ENCODE results near the gene BPIFA1. TPM values are rescaled to one million over a fixed set of nuclear protein-coding genes. Genes with fewer than 3 reads are reported as not detected.

BPIFA1 gene
- polyA plus RNA-seq, 3 donors: not detected

DNA sequence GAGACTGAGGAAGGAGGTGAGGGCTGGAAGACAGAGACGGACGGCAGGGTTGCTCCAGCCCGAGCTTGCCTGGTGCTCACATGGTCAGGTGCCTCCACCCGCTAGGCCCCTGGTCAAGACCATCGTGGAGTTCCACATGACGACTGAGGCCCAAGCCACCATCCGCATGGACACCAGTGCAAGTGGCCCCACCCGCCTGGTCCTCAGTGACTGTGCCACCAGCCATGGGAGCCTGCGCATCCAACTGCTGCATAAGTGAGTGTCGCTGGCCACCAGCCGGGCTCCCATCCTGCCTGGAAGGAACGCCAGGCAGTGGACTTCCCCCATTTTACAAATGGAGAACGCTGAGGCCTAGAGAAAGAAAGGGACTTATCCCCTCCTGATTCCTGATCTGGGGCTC, 55.1 kb downstream of the BPIFA1 start:
- no peaks in the 10 kb centered on the region for H3K27me3 ChIP-seq (ENCODE audit: control insufficient read depth in 2 of 2, insufficient read depth in 2 of 2, low read length in 2 of 2)
- no peaks in the 10 kb centered on the region for H3K36me3 Mint-ChIP-seq
- H3K9ac ChIP-seq (ENCODE audit: insufficient read depth, low read length, poor library complexity, severe bottlenecking): no peak overlapping the region
- H3K9me3 ChIP-seq (replicated peaks in 1 of 2; ENCODE audit: control insufficient read depth in 1 of 2, insufficient read depth in 1 of 2, low read length in 2 of 2): no peaks in the 10 kb centered on the region
- H3K27ac Mint-ChIP-seq: peak overlapping the region in 1 of 7 donors; percentile 51
- no peaks in the 10 kb centered on the region for H4K20me1 ChIP-seq (ENCODE audit: insufficient read depth, low read length)
- H3K4me3 ChIP-seq (replicated peaks in 1 of 3; ENCODE audit: low read depth in 2 of 3, low read length in 3 of 3): no peak overlapping the region
- TF ChIP-seq, protein P1, sequence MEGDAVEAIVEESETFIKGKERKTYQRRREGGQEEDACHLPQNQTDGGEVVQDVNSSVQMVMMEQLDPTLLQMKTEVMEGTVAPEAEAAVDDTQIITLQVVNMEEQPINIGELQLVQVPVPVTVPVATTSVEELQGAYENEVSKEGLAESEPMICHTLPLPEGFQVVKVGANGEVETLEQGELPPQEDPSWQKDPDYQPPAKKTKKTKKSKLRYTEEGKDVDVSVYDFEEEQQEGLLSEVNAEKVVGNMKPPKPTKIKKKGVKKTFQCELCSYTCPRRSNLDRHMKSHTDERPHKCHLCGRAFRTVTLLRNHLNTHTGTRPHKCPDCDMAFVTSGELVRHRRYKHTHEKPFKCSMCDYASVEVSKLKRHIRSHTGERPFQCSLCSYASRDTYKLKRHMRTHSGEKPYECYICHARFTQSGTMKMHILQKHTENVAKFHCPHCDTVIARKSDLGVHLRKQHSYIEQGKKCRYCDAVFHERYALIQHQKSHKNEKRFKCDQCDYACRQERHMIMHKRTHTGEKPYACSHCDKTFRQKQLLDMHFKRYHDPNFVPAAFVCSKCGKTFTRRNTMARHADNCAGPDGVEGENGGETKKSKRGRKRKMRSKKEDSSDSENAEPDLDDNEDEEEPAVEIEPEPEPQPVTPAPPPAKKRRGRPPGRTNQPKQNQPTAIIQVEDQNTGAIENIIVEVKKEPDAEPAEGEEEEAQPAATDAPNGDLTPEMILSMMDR (IDR thresholded peaks at IDR 0.05): no peak
- no peak overlapping the region for H2AFZ ChIP-seq (ENCODE audit: insufficient read depth, low read depth, low read length, poor library complexity, severe bottlenecking)
- no peaks in the 10 kb centered on the region for H3K79me2 ChIP-seq (ENCODE audit: insufficient read depth, low read length)
- H3K4me2 ChIP-seq (replicated peaks; ENCODE audit: extremely low read depth, low read length, poor library complexity, severe bottlenecking): no peak overlapping the region
- H3K4me1 ChIP-seq (ENCODE audit: control insufficient read depth in 1 of 2, insufficient read depth in 2 of 2, low read length in 2 of 2): no peaks in the 10 kb centered on the region
- peaks cover 0 to 3% (median 2%) of the 10 kb centered on the region in 7 donors for H3K9me3 Mint-ChIP-seq
- no peak for DNase-seq
- no peak overlapping the region for H3K27ac ChIP-seq (ENCODE audit: low read depth in 1 of 2, low read length in 2 of 2)
- 97% methylated on average over 13 of the region's 13 CpGs for WGBS (ENCODE audit: insufficient coverage)
- H3K27me3 Mint-ChIP-seq (ENCODE audit: low read depth in 3 of 3): peaks cover 3 to 13% (median 3%) of the 10 kb centered on the region in 3 donors
- intact Hi-C loops (cut with micrococcal nuclease): loop anchor here in 1 of 2 donors (10.0 kb wide), 1 partner anchor 496 kb away; no protein-coding TSS in a partner anchor
- H3K4me1 Mint-ChIP-seq: no peaks in the 10 kb centered on the region
- no peak overlapping the region for H3K4me3 Mint-ChIP-seq
- no peaks in the 10 kb centered on the region for H3K36me3 ChIP-seq (replicated peaks in 1 of 2; ENCODE audit: control insufficient read depth in 1 of 2, insufficient read depth in 2 of 2, low read length in 2 of 2)

DNA sequence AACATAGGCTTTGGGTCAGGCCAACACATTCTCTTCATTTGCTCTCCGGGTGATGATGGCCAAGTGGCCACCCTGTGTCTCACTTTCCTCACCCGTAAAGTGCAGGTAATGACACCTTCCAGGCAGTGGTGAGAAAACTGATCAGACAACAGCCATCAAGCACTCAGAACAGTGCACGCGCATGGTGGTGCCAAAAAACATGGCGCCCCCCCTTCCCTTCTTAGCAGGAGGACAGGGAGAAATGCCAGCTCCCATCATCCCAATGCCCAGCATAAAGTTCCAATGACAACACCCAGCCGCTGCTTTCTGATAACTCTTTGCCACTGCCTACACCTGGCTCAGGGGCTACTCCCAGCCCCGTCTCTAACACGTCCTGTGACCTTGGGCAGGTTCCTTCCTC, 55.6 kb downstream of the BPIFA1 start:
- Mint-ChIP-seq H3K27me3 (ENCODE audit: low read depth in 3 of 3) (peaks cover 3 to 11% (median 4%) of the 10 kb centered on the region in 3 donors), H3K9me3 (peaks cover 0 to 3% (median 2%) of the 10 kb centered on the region in 7 donors), H3K36me3 (no peaks in the 10 kb centered on the region), H3K4me3 (no peak overlapping the region), H3K4me1 (no peaks in the 10 kb centered on the region), H3K27ac (no peak overlapping the region)
- Histone ChIP-seq H3K4me3 (replicated peaks in 1 of 3; ENCODE audit: low read depth in 2 of 3, low read length in 3 of 3) (no peak overlapping the region), H2AFZ (ENCODE audit: insufficient read depth, low read depth, low read length, poor library complexity, severe bottlenecking) (no peak overlapping the region), H4K20me1 (ENCODE audit: insufficient read depth, low read length) (no peaks in the 10 kb centered on the region), H3K4me2 (replicated peaks; ENCODE audit: extremely low read depth, low read length, poor library complexity, severe bottlenecking) (no peak overlapping the region), H3K27ac (ENCODE audit: low read depth in 1 of 2, low read length in 2 of 2) (no peak overlapping the region), H3K79me2 (ENCODE audit: insufficient read depth, low read length) (no peaks in the 10 kb centered on the region), H3K9me3 (replicated peaks in 1 of 2; ENCODE audit: control insufficient read depth in 1 of 2, insufficient read depth in 1 of 2, low read length in 2 of 2) (no peaks in the 10 kb centered on the region), H3K9ac (ENCODE audit: insufficient read depth, low read length, poor library complexity, severe bottlenecking) (no peak overlapping the region), H3K27me3 (ENCODE audit: control insufficient read depth in 2 of 2, insufficient read depth in 2 of 2, low read length in 2 of 2) (no peaks in the 10 kb centered on the region), H3K36me3 (replicated peaks in 1 of 2; ENCODE audit: control insufficient read depth in 1 of 2, insufficient read depth in 2 of 2, low read length in 2 of 2) (no peaks in the 10 kb centered on the region), H3K4me1 (ENCODE audit: control insufficient read depth in 1 of 2, insufficient read depth in 2 of 2, low read length in 2 of 2) (no peaks in the 10 kb centered on the region)
- 100% methylated on average over 2 of the region's 8 CpGs for WGBS (ENCODE audit: insufficient coverage)
- intact Hi-C loops (cut with micrococcal nuclease): loop anchor here in 1 of 2 donors (10.0 kb wide), 1 partner anchor 497 kb away; no protein-coding TSS in a partner anchor
- DNase-seq: no peak
- TF ChIP-seq, protein P1 (IDR thresholded peaks at IDR 0.05): no peak

All from CD14-positive monocyte (primary cell).